ENCODE results near the gene SPAAR.

SPAAR gene

GRCh38 chr9:35914301-35914807 is 5.1 kb downstream of the SPAAR start:
- no peak for TF ChIP-seq EZH2phosphoT487 (conservative IDR thresholded peaks at IDR 0.05; ENCODE audit: low read length)
- TF ChIP-seq CTCF (IDR thresholded peaks at IDR 0.05; ENCODE audit: insufficient read depth, low read length, poor library complexity, severe bottlenecking), result no peak
- H3K36me3 ChIP-seq (ENCODE audit: low read length), result no peaks in the 10 kb centered on the region
- no peaks in the 10 kb centered on the region; the same call in 1 of the 2 replicates for H3K9me3 ChIP-seq (ENCODE audit: insufficient read depth, low read length)
- no peak overlapping the region for H3K27ac ChIP-seq (ENCODE audit: low read depth, low read length)
- H3K9ac ChIP-seq (ENCODE audit: low read length), result no peak overlapping the region
- no peak overlapping the region for H3K4me3 ChIP-seq (ENCODE audit: insufficient read depth, low read length, poor library complexity, severe bottlenecking)
- H3K9me2 ChIP-seq (replicated peaks; ENCODE audit: insufficient read depth, low read length), result no peaks in the 10 kb centered on the region
- no peak overlapping the region for H2AFZ ChIP-seq (ENCODE audit: low read depth, low read length, severe bottlenecking)
- H3K79me2 ChIP-seq (ENCODE audit: insufficient read depth, low read length), result no peaks in the 10 kb centered on the region
- no peaks in the 10 kb centered on the region for H4K20me1 ChIP-seq (ENCODE audit: low read depth, low read length)
- no peaks in the 10 kb centered on the region for H3F3A ChIP-seq (ENCODE audit: insufficient read depth)
- no peak overlapping the region for H3K4me2 ChIP-seq (ENCODE audit: low read depth, low read length, poor library complexity, severe bottlenecking)
- H3K27me3 ChIP-seq (ENCODE audit: low read length), result no peaks in the 10 kb centered on the region

- Histone ChIP-seq H2AFZ (ENCODE audit: low read depth, low read length, severe bottlenecking) (no peak overlapping the region), H3K9ac (ENCODE audit: low read length) (no peak overlapping the region), H3K27me3 (ENCODE audit: low read length) (no peaks in the 10 kb centered on the region)
These were observed 6.5 kb downstream of the SPAAR start for GRCh38 chr9:35915681-35916294.

GRCh38 chr9:35917261-35917660 is 8.0 kb downstream of the SPAAR start:
- Histone ChIP-seq H4K20me1 (ENCODE audit: low read depth, low read length) (no peaks in the 10 kb centered on the region), H3K27ac (ENCODE audit: low read depth, low read length) (no peak overlapping the region), H3K9me3 (ENCODE audit: insufficient read depth, low read length) (no peaks in the 10 kb centered on the region; the same call in 1 of the 2 replicates), H3K9me2 (replicated peaks; ENCODE audit: insufficient read depth, low read length) (no peaks in the 10 kb centered on the region), H3K4me3 (ENCODE audit: insufficient read depth, low read length, poor library complexity, severe bottlenecking) (no peak overlapping the region), H3K9ac (ENCODE audit: low read length) (no peak overlapping the region), H3K4me2 (ENCODE audit: low read depth, low read length, poor library complexity, severe bottlenecking) (no peak overlapping the region), H2AFZ (ENCODE audit: low read depth, low read length, severe bottlenecking) (no peak overlapping the region), H3K36me3 (ENCODE audit: low read length) (no peaks in the 10 kb centered on the region), H3F3A (ENCODE audit: insufficient read depth) (no peaks in the 10 kb centered on the region), H3K79me2 (ENCODE audit: insufficient read depth, low read length) (no peaks in the 10 kb centered on the region), H3K27me3 (ENCODE audit: low read length) (no peaks in the 10 kb centered on the region)
- TF ChIP-seq CTCF (IDR thresholded peaks at IDR 0.05; ENCODE audit: insufficient read depth, low read length, poor library complexity, severe bottlenecking), result no peak

More at GRCh38 chr9:35915681-35916294, 6.5 kb downstream of the SPAAR start:
- no peaks in the 10 kb centered on the region for H3F3A ChIP-seq (ENCODE audit: insufficient read depth)
- no peaks in the 10 kb centered on the region for H3K79me2 ChIP-seq (ENCODE audit: insufficient read depth, low read length)
- H3K36me3 ChIP-seq (ENCODE audit: low read length), result no peaks in the 10 kb centered on the region
- no peaks in the 10 kb centered on the region for H3K9me2 ChIP-seq (replicated peaks; ENCODE audit: insufficient read depth, low read length)
- H3K27ac ChIP-seq (ENCODE audit: low read depth, low read length), result no peak overlapping the region
- no peaks in the 10 kb centered on the region for H4K20me1 ChIP-seq (ENCODE audit: low read depth, low read length)
- no peak overlapping the region for H3K4me2 ChIP-seq (ENCODE audit: low read depth, low read length, poor library complexity, severe bottlenecking)
- no peak overlapping the region for H3K4me3 ChIP-seq (ENCODE audit: insufficient read depth, low read length, poor library complexity, severe bottlenecking)
- no peaks in the 10 kb centered on the region; the same call in 1 of the 2 replicates for H3K9me3 ChIP-seq (ENCODE audit: insufficient read depth, low read length)
- no peak for TF ChIP-seq CTCF (IDR thresholded peaks at IDR 0.05; ENCODE audit: insufficient read depth, low read length, poor library complexity, severe bottlenecking)
- TF ChIP-seq EZH2phosphoT487 (conservative IDR thresholded peaks at IDR 0.05; ENCODE audit: low read length), result no peak

Data from SU-DHL-6 (cell line).